Left lung (tissue), 10 donors: ENCODE measurements around the gene MACROD2. TPM values are rescaled to one million over a fixed set of nuclear protein-coding genes. Genes with fewer than 3 reads are reported as not detected.
A peak's percentile ranks its signal among the peaks of the same experiment; 100 is the strongest.
"Not testable (repeated sequence)": the region's sequence is repeated elsewhere in the genome, so short reads cannot be mapped to it uniquely, and the experiment has no call there.

ENCODE experiments used
- ATAC-seq: fragments of 200-7000 bp; cut with Tn5 transposase; one replicate; pipeline ENCODE4 v1.9.1; 2020; ENCODE audit warnings: moderate library complexity
- DNase-seq, 4 donors: peaks; one replicate each; pipeline ENCODE4 v3.0.0-alpha.2; 2013 to 2020
- H3K27ac ChIP-seq, 2 donors: fragments of 200-600 bp; sonication (generic) in 1 of 2; one replicate each; pipeline versions ENCODE4 v1.5.0 to v1.8.0; 2020 to 2021
- H3K27me3 ChIP-seq, 2 donors: fragments of 200-600 bp; sonication (generic) in 1 of 2; one replicate each; pipeline versions ENCODE4 v1.5.0 to v1.8.0; 2020 to 2021
- H3K36me3 ChIP-seq, 2 donors: fragments of 200-600 bp; sonication (generic) in 1 of 2; one replicate each; pipeline versions ENCODE4 v1.5.0 to v1.8.0; 2020 to 2021
- H3K4me1 ChIP-seq, 2 donors: fragments of 200-600 bp; one replicate each; pipeline ENCODE4 v1.8.0; 2021
- H3K4me3 ChIP-seq, 2 donors: fragments of 200-600 bp; sonication (generic) in 1 of 2; one replicate each; pipeline versions ENCODE4 v1.5.0 to v1.8.0; 2020 to 2021; ENCODE audit warnings: mild to moderate bottlenecking in 1 of 2
- H3K9me3 ChIP-seq, 2 donors: fragments of 200-600 bp; sonication (generic) in 1 of 2; one replicate each; pipeline versions ENCODE4 v1.5.0 to v1.8.0; 2020 to 2021
- CTCF ChIP-seq, 2 donors: fragments of 200-600 bp; sonication (generic) in 1 of 2; IDR thresholded peaks; one replicate each; pipeline versions ENCODE4 v1.5.0 to v1.8.0; 2021; ENCODE audit warnings: antibody characterized with exemption in 2 of 2
- intact Hi-C, 2 donors: fragments of 100-400 bp; cut with DNase I; formaldehyde crosslinking; loops; one replicate each; pipeline versions ENCODE4 v1.11.2 to v1.14.2; 2022
- polyA plus RNA-seq, 6 donors: library from polyadenylated mRNA; unstranded; fragments of 120-200 nt; gene quantifications; one replicate each; pipeline ENCODE4 v1.2.1, GENCODE V29; 2013; ENCODE audit not compliant: insufficient read length in 6 of 6
- total RNA-seq, 2 donors: library from RNA; stranded (reverse); fragmentation: NEBNext Ultra II Directional; extraction: Animal tissue kit (Norgen Biotek cat#: 25700); gene quantifications; one replicate each; pipeline ENCODE4 v1.2.1, GENCODE V29; 2021
- donor health status: DM: no; HTN: yes; CAD: no.
- donor health status: DM: no; HTN: no; CAD: no.

The MACROD2 gene
- total and polyA plus RNA-seq, 8 donors = 6.1 to 23.6 (median 8.9) TPM

- no peaks in the 10 kb centered on the region for H3K4me1 ChIP-seq
- DNase-seq (no peak), ATAC-seq (no peak)
- intact Hi-C loops = no loop called here
- no peak overlapping the region for H3K4me3 ChIP-seq
- no peaks in the 10 kb centered on the region for H3K27me3 ChIP-seq
- no peaks in the 10 kb centered on the region for H3K36me3 ChIP-seq
- no peak overlapping the region for H3K27ac ChIP-seq
- TF ChIP-seq CTCF (IDR thresholded peaks at IDR 0.05) = no peak
- H3K9me3 ChIP-seq = peaks cover 0 to 3% of the 10 kb centered on the region in 2 donors
These were observed 265.1 kb downstream of the MACROD2 start for GRCh38 chr20:14260367-14260766.

- no peaks in the 10 kb centered on the region for H3K27me3 ChIP-seq
- no peak overlapping the region for H3K4me3 ChIP-seq
- no peaks in the 10 kb centered on the region for H3K4me1 ChIP-seq
- peaks cover 0 to 3% of the 10 kb centered on the region in 2 donors for H3K9me3 ChIP-seq
- H3K36me3 ChIP-seq = no peaks in the 10 kb centered on the region
- ATAC-seq (peak; percentile 40), DNase-seq (no peak)
- intact Hi-C loops = no loop called here
- H3K27ac ChIP-seq = no peak overlapping the region
- no peak for TF ChIP-seq CTCF (IDR thresholded peaks at IDR 0.05)
These were observed 269.6 kb downstream of the MACROD2 start for GRCh38 chr20:14264869-14265268.

- H3K9me3 ChIP-seq = peaks cover 0 to 14% of the 10 kb centered on the region in 2 donors
- no peaks in the 10 kb centered on the region for H3K36me3 ChIP-seq
- TF ChIP-seq CTCF (IDR thresholded peaks at IDR 0.05) = no peak
- H3K4me3 ChIP-seq = no peak overlapping the region
- intact Hi-C loops = no loop called here
- H3K27ac ChIP-seq = no peak overlapping the region
- DNase-seq (no peak), ATAC-seq (no peak)
- no peaks in the 10 kb centered on the region for H3K27me3 ChIP-seq
- no peaks in the 10 kb centered on the region for H3K4me1 ChIP-seq
These were observed 270.9 kb downstream of the MACROD2 start for GRCh38 chr20:14266246-14266645.

- ATAC-seq, H3K36me3 ChIP-seq, intact Hi-C loops, H3K27me3 ChIP-seq, H3K4me3 ChIP-seq, H3K27ac ChIP-seq, H3K4me1 ChIP-seq, DNase-seq: not testable (repeated sequence)
- peaks cover 0 to 15% of the 10 kb centered on the region in 2 donors for H3K9me3 ChIP-seq
These were observed 275.4 kb downstream of the MACROD2 start for GRCh38 chr20:14270751-14271150.

- peaks cover 0 to under 1% of the 10 kb centered on the region in 2 donors for H3K9me3 ChIP-seq
- H3K36me3 ChIP-seq = no peaks in the 10 kb centered on the region
- H3K27me3 ChIP-seq = no peaks in the 10 kb centered on the region
- no peak overlapping the region for H3K4me3 ChIP-seq
- no peak for TF ChIP-seq CTCF (IDR thresholded peaks at IDR 0.05)
- intact Hi-C loops = no loop called here
- ATAC-seq (no peak), DNase-seq (no peak)
- H3K4me1 ChIP-seq = no peaks in the 10 kb centered on the region
- no peak overlapping the region for H3K27ac ChIP-seq
These were observed 286.8 kb downstream of the MACROD2 start for GRCh38 chr20:14282140-14282539.

GRCh38 chr20:14284443-14284842, 289.1 kb downstream of the MACROD2 start:
- TF ChIP-seq CTCF (IDR thresholded peaks at IDR 0.05) = no peak
- Histone ChIP-seq H3K9me3 (no peaks in the 10 kb centered on the region), H3K27me3 (no peaks in the 10 kb centered on the region), H3K27ac (no peak overlapping the region), H3K36me3 (no peaks in the 10 kb centered on the region), H3K4me1 (no peaks in the 10 kb centered on the region), H3K4me3 (no peak overlapping the region)
- ATAC-seq = peak; percentile 78
- DNase-seq = no peak
- intact Hi-C loops = no loop called here
